Nephron progenitor cell (in vitro differentiated cells): Measurements from ENCODE around the gene ANKRD63.
A peak's percentile ranks its signal among the peaks of the same experiment; 100 is the strongest.

Source experiments
- DNase-seq: peaks from one replicate; pipeline ENCODE4 v3.0.0; 2021
- H3K27ac Mint-ChIP-seq: 2 replicates; pipeline ENCODE4 v1.8.0; 2021; ENCODE audit warnings: mild to moderate bottlenecking, moderate library complexity, mixed read lengths
- H3K27me3 Mint-ChIP-seq: 2 replicates; pipeline ENCODE4 v1.8.0; 2021; ENCODE audit warnings: mild to moderate bottlenecking, low read depth, mixed read lengths; ENCODE audit not compliant: poor library complexity
- H3K36me3 Mint-ChIP-seq: 2 replicates; pipeline ENCODE4 v1.8.0; 2021; ENCODE audit warnings: low read depth, mixed read lengths
- H3K4me1 Mint-ChIP-seq: 2 replicates; pipeline ENCODE4 v1.8.0; 2021; ENCODE audit warnings: mixed read lengths
- H3K4me3 Mint-ChIP-seq: 2 replicates; pipeline ENCODE4 v1.8.0; 2021; ENCODE audit warnings: mild to moderate bottlenecking, moderate library complexity, mixed read lengths
- H3K9me3 Mint-ChIP-seq: 2 replicates; pipeline ENCODE4 v1.8.0; 2021; ENCODE audit warnings: mild to moderate bottlenecking, moderate library complexity, mixed read lengths
- TF ChIP-seq, protein P1 (sequence below): fragments of 200-600 bp; sonication (generic); IDR thresholded peaks from 2 replicates; pipeline ENCODE4 v1.5.0; 2021; ENCODE audit warnings: antibody characterized with exemption

Gene ANKRD63

DNA sequence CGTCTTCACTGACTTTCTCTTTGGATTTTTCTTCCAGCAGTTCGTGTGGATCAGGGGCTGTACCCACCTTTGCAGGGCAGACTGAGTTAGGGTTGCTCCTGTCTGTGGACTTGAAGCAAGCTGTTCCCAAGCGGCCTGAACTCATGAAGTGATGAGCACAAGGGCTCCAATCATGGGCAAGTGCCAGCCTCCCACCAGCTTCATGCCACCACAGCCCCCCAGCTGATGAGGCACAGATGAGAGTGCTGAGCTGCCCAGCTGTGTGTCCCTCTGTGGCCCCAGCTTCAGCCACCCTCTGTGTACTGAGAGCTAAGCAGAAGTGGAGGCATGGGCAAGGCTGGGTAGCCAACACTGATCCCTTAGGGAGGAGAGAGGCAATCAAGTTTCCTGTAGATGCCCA, 28.1 kb upstream of the ANKRD63 start:
- TF ChIP-seq, protein P1, sequence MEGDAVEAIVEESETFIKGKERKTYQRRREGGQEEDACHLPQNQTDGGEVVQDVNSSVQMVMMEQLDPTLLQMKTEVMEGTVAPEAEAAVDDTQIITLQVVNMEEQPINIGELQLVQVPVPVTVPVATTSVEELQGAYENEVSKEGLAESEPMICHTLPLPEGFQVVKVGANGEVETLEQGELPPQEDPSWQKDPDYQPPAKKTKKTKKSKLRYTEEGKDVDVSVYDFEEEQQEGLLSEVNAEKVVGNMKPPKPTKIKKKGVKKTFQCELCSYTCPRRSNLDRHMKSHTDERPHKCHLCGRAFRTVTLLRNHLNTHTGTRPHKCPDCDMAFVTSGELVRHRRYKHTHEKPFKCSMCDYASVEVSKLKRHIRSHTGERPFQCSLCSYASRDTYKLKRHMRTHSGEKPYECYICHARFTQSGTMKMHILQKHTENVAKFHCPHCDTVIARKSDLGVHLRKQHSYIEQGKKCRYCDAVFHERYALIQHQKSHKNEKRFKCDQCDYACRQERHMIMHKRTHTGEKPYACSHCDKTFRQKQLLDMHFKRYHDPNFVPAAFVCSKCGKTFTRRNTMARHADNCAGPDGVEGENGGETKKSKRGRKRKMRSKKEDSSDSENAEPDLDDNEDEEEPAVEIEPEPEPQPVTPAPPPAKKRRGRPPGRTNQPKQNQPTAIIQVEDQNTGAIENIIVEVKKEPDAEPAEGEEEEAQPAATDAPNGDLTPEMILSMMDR = no peak
- H3K27ac Mint-ChIP-seq = no peak overlapping the region
- no peak overlapping the region for H3K4me3 Mint-ChIP-seq
- H3K9me3 Mint-ChIP-seq = no peaks in the 10 kb centered on the region
- peaks cover 39% of the 10 kb centered on the region for H3K4me1 Mint-ChIP-seq
- H3K27me3 Mint-ChIP-seq = peaks cover 72% of the 10 kb centered on the region
- no peaks in the 10 kb centered on the region for H3K36me3 Mint-ChIP-seq
- no peak for DNase-seq

- TF ChIP-seq, protein P1 = peak; percentile 76
- H3K4me1 Mint-ChIP-seq = peaks cover 39% of the 10 kb centered on the region
- DNase-seq = peak; percentile 73
- no peaks in the 10 kb centered on the region for H3K36me3 Mint-ChIP-seq
- no peak overlapping the region for H3K4me3 Mint-ChIP-seq
- H3K9me3 Mint-ChIP-seq = no peaks in the 10 kb centered on the region
- H3K27me3 Mint-ChIP-seq = peaks cover 71% of the 10 kb centered on the region
- H3K27ac Mint-ChIP-seq = no peak overlapping the region
These were observed 27.4 kb upstream of the ANKRD63 start for GRCh38 chr15:40310001-40310959.

GRCh38 chr15:40309344-40309862, 26.5 kb upstream of the ANKRD63 start:
- H3K27me3 Mint-ChIP-seq = peaks cover 66% of the 10 kb centered on the region
- peak overlapping the region; percentile 68 for H3K4me3 Mint-ChIP-seq
- H3K27ac Mint-ChIP-seq = no peak overlapping the region

GRCh38 chr15:40307421-40308211, 24.8 kb upstream of the ANKRD63 start, which contains the start of gene PLCB2:
TSS of gene PLCB2 (minus strand) at chr15:40307935. CDS start at chr15:40307672, 263 bp downstream.
- no peak within 1 kb of the TSS for H3K27ac Mint-ChIP-seq
- TF ChIP-seq, protein P1 = no peak
- H3K4me3 Mint-ChIP-seq = peak within 1 kb of the TSS; percentile 45
- H3K9me3 Mint-ChIP-seq = no peaks in the 10 kb centered on the region
- peaks cover 61% of the 10 kb centered on the region for H3K27me3 Mint-ChIP-seq
- H3K4me1 Mint-ChIP-seq = peaks cover 39% of the 10 kb centered on the region
- DNase-seq = peak; percentile 61
- no peaks in the 10 kb centered on the region for H3K36me3 Mint-ChIP-seq

More at GRCh38 chr15:40309344-40309862, 26.5 kb upstream of the ANKRD63 start:
- H3K36me3 Mint-ChIP-seq = no peaks in the 10 kb centered on the region
- DNase-seq = no peak
- H3K9me3 Mint-ChIP-seq = no peaks in the 10 kb centered on the region
- TF ChIP-seq, protein P1 = no peak
- H3K4me1 Mint-ChIP-seq = peaks cover 39% of the 10 kb centered on the region

GRCh38 chr15:40306908-40307307, 24.0 kb upstream of the ANKRD63 start:
- peaks cover 40% of the 10 kb centered on the region for H3K4me1 Mint-ChIP-seq
- H3K36me3 Mint-ChIP-seq = no peaks in the 10 kb centered on the region
- TF ChIP-seq, protein P1 = no peak
- no peaks in the 10 kb centered on the region for H3K9me3 Mint-ChIP-seq
- no peak overlapping the region for H3K27ac Mint-ChIP-seq
- DNase-seq = no peak
- peak overlapping the region; percentile 45 for H3K4me3 Mint-ChIP-seq
- peaks cover 54% of the 10 kb centered on the region for H3K27me3 Mint-ChIP-seq
